ENCODE data around the gene FAM13C.

Gene FAM13C

GRCh38 chr10:59360605-59361405 lies 1.5 kb downstream of the FAM13C start:
- no peak for DNase-seq

- DNase-seq = no peak
These were observed 3.8 kb downstream of the FAM13C start for GRCh38 chr10:59358576-59358975.

DNA sequence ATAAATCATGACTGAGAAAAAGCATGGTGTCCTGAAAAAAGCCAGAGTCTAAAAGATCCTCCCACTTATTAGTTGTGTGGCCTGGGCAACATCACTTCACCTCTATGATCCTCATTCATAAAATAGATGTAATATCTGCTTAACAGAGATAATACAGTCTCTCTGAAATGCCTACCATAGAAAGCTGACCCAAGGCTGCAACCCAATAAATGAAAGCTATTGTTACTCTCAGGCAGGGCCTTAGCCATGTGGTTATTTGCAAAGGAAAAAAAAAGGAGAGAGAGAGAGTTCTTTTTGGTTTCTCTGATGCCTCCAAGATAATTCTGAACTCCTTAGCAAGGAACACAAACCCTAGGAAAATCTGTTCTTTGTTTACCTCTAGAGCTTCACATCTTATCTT lies 7.9 kb downstream of the FAM13C start:
- DNase-seq = no peak

DNA sequence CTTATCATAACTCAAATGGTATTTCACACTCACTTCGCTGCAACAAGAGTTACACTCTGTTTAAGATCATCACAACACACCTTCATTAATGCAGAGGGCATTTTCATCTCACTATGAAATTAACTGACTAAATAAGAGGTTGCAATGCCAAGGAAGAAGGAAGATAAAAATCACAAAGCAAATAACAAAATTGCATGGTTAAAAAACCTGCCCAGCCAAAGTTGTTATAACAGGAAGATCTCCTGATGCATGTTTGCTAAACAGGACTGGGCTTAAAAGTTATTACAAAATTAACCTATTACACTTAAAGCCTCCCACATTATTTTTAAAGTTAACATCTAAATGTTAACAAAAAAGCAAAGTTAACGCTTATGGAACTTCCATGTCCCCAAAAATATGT lies 11.8 kb downstream of the FAM13C start:
- no peak for DNase-seq

DNA sequence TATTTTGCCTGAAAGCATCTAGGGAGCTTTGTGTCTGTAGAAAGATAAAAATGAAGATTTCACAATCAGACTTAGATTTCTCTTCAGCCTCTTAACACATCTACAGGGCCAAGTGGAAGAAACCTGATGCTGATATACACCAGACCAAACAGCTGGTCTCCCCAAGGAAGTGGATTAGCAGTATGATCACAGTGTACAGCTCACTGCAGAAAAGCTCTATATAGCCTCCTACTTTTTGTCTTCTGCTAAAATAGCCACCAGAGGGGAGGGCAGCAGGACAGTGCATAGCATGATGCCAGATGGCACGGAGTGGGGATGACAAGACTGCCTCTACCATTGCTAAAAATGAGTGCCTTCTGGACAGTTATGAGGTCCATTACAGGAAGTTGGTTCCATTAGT lies 16.0 kb downstream of the FAM13C start:
- DNase-seq = no peak

DNA sequence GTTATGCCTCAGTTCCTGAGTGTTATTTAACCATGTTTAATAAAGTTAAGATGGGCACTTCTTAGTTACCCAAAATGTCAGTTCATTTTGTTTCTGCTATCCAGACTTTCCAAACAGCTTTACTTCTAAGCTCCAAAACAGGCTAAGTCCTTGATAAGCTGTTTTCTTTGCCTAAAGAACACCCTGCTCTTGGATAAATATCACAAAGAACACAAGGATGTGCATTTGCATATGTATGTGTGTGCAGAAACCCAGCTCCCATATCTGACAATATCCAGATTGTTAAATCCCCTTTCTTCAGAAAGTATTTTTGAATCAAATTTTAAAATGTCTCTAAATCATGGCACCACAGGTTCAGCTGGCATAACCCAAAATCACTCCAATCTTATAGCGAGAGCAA lies 19.6 kb downstream of the FAM13C start:
- no peak for DNase-seq

- DNase-seq = no peak
These were observed 20.3 kb downstream of the FAM13C start for GRCh38 chr10:59342000-59342399.

- no peak for DNase-seq
These were observed 22.1 kb downstream of the FAM13C start for GRCh38 chr10:59340285-59340684.

- DNase-seq = no peak
These were observed 23.0 kb downstream of the FAM13C start for GRCh38 chr10:59339351-59339750.

- no peak for DNase-seq
These were observed 25.1 kb downstream of the FAM13C start for GRCh38 chr10:59337201-59337652.

DNA sequence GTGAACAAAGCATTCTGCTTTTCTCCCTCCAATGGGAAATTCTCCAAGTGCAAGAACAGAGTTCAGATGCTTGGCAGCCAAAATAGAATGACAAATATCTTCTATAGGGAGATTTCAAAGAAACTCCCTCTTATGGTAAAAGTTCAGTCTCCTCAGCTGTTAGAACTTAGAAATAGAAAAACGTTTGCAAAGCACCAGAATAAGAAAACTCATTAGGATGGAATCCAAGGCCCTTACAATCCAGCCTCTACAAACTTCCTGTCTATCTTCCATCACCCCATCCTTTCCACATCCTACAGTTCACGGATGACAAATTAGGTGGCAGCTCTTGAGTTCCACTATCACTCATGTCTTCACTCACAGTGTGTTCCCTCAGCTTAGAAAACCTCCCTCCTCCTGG lies 25.7 kb downstream of the FAM13C start:
- no peak for DNase-seq

DNA sequence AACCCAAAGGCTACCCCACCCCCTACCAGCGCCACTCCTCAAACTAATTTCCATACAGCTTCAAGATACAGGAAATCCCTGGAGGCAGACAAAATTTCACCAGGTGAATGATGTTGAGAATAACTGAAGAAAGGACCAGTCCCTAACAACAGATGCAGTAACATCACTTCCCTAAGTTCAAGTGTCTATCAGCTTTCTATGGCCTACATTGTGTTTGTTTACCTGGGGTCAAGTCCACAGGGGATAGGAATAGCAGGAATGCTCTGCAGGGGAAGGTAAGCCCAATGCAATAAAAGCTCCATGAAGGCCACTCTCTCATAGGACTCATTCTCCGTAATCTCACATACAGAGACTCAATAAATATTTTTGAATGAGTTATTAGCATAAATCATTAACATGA lies 26.9 kb downstream of the FAM13C start:
- no peak for DNase-seq

- DNase-seq = no peak
These were observed 28.6 kb downstream of the FAM13C start for GRCh38 chr10:59333701-59334100.

DNA sequence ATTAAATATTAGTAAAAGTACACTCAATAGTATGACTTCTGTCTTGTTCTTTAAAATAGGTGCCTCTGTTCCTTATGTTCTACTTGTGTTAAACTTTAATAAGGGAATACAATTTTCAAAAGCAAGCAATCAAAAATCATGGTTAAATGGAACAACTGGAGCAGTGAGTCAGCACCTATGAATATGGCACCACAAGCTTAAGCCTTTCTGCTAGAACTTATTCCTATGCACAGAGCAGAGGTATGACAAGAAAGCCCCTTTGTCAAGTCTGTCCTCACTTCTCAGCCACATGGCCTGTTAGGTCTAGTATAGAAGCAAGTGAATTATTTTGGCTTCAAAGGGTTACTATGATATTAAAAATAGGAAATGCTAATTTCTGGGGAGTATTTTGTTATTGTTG lies 29.8 kb downstream of the FAM13C start:
- no peak for DNase-seq

DNA sequence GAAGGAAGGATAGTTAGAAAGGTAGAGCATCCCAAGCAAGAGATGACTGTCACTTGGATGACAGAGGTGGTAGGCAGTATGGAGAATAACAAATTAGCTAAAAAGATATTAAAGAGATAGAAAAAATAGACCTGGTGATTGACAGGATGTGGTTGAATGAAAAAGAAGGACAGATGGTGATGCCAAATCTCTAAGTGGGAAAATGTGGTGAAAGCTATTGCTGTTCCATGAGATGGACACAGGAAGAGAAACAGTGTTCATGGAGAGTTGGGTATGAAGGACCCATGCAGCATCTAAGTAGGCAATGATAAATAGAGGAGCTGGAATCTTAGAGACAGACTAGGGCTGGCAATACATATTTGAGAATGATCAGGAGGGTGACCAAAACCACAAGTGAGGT lies 30.7 kb downstream of the FAM13C start:
- DNase-seq = no peak

- no peak for DNase-seq
These were observed 37.2 kb downstream of the FAM13C start for GRCh38 chr10:59325116-59325515.

DNA sequence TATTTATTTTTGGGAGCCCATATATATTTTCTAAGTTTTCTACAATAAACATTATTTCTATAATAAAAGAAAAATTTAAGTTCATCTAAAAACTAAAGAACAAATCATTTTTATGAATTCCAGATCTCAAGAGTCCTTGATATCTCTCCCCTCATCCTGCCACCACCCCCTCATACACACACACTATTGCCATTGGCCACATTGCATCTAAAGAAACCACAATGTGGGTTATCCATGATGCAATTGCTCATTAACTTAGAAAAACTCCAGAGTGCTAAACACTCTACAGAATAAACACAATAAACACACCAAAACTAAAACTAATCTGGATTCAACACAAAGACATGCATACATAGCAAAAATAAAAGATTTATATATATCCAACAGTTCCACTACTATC lies 37.8 kb downstream of the FAM13C start:
- no peak for DNase-seq

DNA sequence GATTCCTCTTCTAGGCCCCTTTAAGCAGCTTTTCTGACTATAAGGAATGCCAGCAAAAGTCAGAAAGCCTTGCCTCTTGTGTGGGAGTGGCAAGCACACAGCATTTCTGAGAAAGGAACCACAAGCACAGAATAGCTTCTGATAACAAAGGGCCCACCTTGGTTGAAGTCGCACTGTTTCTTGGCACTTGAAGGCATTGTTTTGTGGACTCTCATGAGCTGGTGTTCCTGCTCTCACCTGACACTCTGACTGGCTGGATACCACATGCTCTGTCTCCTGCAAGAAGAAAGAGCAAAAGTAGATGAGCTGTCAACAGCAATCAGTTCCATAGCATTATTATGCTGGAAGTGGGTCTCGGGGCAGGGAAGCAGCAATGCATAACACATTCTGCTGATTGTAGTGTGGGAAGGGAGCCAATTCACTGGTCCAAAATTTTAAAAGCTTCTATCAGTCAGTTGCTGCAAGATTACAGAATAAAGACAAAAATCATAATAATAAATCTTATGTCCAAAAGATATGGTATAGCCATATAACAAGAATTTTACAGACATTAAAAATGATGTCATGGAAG lies 38.4 kb downstream of the FAM13C start:
- no peak for DNase-seq

GRCh38 chr10:59323036-59323459 lies 39.3 kb downstream of the FAM13C start:
- no peak for DNase-seq

DNA sequence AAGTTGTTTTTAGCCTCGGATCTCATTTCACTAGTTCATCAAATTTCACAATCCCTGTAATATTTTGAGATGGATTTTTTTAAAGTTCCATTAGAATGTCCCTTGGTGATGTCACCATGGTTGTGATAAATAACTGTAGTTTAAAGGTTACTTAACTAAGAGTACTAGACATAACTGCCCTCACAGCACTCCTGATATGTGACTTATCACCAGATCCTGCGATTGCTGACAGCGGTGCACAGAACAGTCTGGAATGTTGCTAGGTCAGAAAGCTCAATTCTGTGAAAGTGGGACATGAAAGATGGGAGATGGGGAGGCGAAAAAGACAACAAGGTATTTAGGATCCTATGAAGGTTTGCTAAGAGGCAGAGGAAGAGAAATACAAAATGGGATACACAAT lies 40.2 kb downstream of the FAM13C start:
- no peak for DNase-seq

DNA sequence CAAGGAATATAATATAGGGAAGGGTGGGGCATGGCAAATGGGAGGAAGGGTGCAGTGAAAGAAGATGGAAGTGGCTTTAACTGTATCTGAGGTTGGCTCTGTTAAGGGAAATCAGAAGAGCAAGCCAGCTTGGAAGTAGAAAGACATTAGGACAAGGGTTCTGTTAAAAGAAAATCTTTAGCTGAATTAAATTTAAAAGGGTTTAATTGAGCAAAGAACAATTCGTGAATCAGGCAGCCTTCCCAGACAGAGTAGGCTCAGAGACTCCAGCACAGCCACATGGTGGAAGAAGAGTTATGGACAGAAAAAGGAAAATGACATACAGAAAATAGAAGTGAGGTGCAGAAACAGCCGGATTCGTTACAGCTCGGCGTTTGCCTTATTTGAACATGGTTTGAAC lies 42.0 kb downstream of the FAM13C start:
- DNase-seq = no peak

- no peak for DNase-seq
These were observed 42.5 kb downstream of the FAM13C start for GRCh38 chr10:59319854-59320253.

GRCh38 chr10:59317066-59317465 lies 45.3 kb downstream of the FAM13C start:
- DNase-seq = no peak

GRCh38 chr10:59315465-59315864 lies 46.9 kb downstream of the FAM13C start:
- no peak for DNase-seq

GRCh38 chr10:59314268-59314667 lies 48.1 kb downstream of the FAM13C start:
- no peak for DNase-seq
